Cardiac fibroblast (primary cell): ENCODE measurements around the gene SMIM43.

Source experiments
- DNase-seq, 2 donors: peaks; one replicate each; pipeline versions ENCODE4 v3.0.0 to v3.0.0-alpha.2; 2010; ENCODE audit warnings: low read depth in 2 of 2
- H3K4me3 ChIP-seq, 2 donors: replicated peaks in 1 of 2; 1 replicate in 1 of 2; 2 replicates in 1 of 2; pipeline ENCODE4 v1.5.1; 2011; ENCODE audit warnings: low read depth in 2 of 2, low read length in 2 of 2, mild to moderate bottlenecking in 2 of 2, moderate library complexity in 1 of 2
- CTCF ChIP-seq: IDR thresholded peaks from one replicate; pipeline ENCODE4 v1.5.1; 2011; ENCODE audit warnings: low read depth, mild to moderate bottlenecking, low read length, inconsistent platforms

The SMIM43 gene

GRCh38 chr4:121764702-121765367 is at the start of gene SMIM43:
Gene SMIM43 (minus strand): TSS chr4:121765164. CDS start chr4:121765105, 59 bp downstream.
- TF ChIP-seq CTCF: no peak
- peak; percentile 17 to 28 for DNase-seq
- H3K4me3 ChIP-seq: peak within 1 kb of the TSS; percentile 59

- TF ChIP-seq CTCF: no peak
- H3K4me3 ChIP-seq: no peak overlapping the region
- DNase-seq: no peak
Measured at GRCh38 chr4:121814756-121815155, 49.8 kb upstream of the SMIM43 start.

- no peak for TF ChIP-seq CTCF
- no peak for DNase-seq
- H3K4me3 ChIP-seq: no peak overlapping the region
Measured at GRCh38 chr4:121811122-121811521, 46.2 kb upstream of the SMIM43 start.

- peak in 1 of 2 donors; percentile 22 for DNase-seq
- TF ChIP-seq CTCF: no peak
- H3K4me3 ChIP-seq: no peak overlapping the region
Measured at GRCh38 chr4:121806411-121806810, 41.4 kb upstream of the SMIM43 start.

- H3K4me3 ChIP-seq: peak overlapping the region; percentile 91 to 94
- no peak for TF ChIP-seq CTCF
- no peak for DNase-seq
Measured at GRCh38 chr4:121801715-121802075, 36.7 kb upstream of the SMIM43 start.

GRCh38 chr4:121800961-121801714 is 36.2 kb upstream of the SMIM43 start, which contains the start of gene EXOSC9:
Gene EXOSC9 (plus strand): TSS chr4:121801323. CDS start chr4:121801425, 102 bp downstream.
- peak; percentile 97 for DNase-seq
- H3K4me3 ChIP-seq: peak within 1 kb of the TSS; percentile 91 to 94
- no peak for TF ChIP-seq CTCF
